ENCODE results near the gene MT3. TPM values are rescaled to one million over a fixed set of nuclear protein-coding genes. Genes with fewer than 3 reads are reported as not detected.
A peak's percentile ranks its signal among the peaks of the same experiment; 100 is the strongest.

The MT3 gene
- total RNA-seq, 1 experiment from 2014 or later = 0.77 TPM

DNA sequence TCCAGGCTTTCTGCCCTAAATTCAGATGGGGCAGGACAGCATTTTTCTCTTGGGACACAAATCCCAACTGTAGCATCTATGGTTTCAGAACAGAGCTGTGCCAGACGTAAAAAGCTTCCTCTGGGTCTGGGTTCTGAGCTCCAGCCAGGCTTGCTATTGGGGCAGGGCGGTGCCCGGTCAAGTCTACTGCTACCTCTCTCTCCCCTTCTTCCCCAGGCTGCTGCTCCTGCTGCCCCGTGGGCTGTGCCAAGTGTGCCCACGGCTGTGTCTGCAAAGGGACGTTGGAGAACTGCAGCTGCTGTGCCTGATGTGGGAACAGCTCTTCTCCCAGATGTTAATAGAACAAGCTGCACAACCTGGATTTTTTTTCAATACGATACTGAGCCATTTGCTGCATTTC lies 44.2 kb downstream of the MT3 start (continued):
- TF ChIP-seq, protein P1, sequence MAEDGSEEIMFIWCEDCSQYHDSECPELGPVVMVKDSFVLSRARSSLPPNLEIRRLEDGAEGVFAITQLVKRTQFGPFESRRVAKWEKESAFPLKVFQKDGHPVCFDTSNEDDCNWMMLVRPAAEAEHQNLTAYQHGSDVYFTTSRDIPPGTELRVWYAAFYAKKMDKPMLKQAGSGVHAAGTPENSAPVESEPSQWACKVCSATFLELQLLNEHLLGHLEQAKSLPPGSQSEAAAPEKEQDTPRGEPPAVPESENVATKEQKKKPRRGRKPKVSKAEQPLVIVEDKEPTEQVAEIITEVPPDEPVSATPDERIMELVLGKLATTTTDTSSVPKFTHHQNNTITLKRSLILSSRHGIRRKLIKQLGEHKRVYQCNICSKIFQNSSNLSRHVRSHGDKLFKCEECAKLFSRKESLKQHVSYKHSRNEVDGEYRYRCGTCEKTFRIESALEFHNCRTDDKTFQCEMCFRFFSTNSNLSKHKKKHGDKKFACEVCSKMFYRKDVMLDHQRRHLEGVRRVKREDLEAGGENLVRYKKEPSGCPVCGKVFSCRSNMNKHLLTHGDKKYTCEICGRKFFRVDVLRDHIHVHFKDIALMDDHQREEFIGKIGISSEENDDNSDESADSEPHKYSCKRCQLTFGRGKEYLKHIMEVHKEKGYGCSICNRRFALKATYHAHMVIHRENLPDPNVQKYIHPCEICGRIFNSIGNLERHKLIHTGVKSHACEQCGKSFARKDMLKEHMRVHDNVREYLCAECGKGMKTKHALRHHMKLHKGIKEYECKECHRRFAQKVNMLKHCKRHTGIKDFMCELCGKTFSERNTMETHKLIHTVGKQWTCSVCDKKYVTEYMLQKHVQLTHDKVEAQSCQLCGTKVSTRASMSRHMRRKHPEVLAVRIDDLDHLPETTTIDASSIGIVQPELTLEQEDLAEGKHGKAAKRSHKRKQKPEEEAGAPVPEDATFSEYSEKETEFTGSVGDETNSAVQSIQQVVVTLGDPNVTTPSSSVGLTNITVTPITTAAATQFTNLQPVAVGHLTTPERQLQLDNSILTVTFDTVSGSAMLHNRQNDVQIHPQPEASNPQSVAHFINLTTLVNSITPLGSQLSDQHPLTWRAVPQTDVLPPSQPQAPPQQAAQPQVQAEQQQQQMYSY (CRISPR knock-in tag; IDR thresholded peaks at IDR 0.05) = no peak
- no peak for TF ChIP-seq GRHL2 (CRISPR knock-in tag; IDR thresholded peaks at IDR 0.05; ENCODE audit: insufficient replicate concordance, severe bottlenecking)

DNA sequence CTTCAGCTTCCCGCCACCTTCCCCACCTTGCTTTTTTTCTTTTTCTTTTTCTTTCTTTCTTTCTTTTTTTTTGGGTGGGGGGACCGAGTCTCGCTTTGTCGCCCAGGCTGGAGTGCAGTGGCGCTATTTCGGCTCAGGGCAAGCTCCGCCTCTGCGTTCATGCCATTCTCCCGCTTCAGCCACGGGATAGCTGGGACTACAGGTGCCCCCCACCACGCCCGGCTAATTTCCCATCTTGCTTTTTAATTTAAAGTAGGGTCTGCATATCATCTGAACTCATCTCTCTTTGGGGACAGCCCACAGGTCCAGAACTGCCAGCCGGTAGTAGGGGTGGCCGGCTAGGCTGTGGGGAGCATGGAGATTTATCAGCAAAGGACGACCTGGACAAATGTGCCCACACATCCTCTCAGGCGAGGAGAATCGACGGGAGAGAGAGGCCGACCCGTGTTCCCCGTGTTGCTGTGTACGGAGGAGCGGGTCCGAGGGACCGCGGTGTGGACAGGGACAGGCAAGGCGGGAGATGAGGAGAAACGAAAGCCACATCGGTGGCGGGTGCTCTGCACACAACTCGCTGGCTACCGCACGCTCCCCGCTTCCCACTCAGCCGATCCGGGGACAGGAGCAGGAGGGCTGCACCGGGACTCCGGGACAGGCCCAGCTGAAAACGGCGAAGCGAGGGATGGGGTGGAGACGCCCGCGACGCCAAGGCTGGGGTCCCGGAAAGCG lies 45.5 kb downstream of the MT3 start:
- ChIA-PET POLR2A (interaction anchor here (0.8 to 5.1 kb wide), 3 partner anchors 9 to 47 kb away, joined by 4 to 24 read pairs (median 4); partner anchors contain the start of genes MT1E, MT1H and MT1X), CTCF (interaction anchor here (1.9 kb wide), 1 partner anchor 31 kb away, joined by 4 read pairs; no protein-coding TSS in a partner anchor)
- Mint-ChIP-seq H3K4me3 (peak overlapping the region; percentile 71), H3K4me1 (peaks cover 32% of the 10 kb centered on the region), H3K27me3 (ENCODE audit: low read depth) (peaks cover 100% of the 10 kb centered on the region), H3K27ac (no peak overlapping the region), H3K9me3 (no peaks in the 10 kb centered on the region), H3K36me3 (peaks cover 6% of the 10 kb centered on the region; the same call in 1 of the 2 replicates)
- ATAC-seq (peak; percentile 2; the same call in 1 of the 2 replicates), DNase-seq (ENCODE audit: low spot score) (no peak)
- TF ChIP-seq ZNF121 (CRISPR knock-in tag; IDR thresholded peaks at IDR 0.05) = no peak
- no peak for TF ChIP-seq GTF2I (CRISPR knock-in tag; conservative IDR thresholded peaks at IDR 0.05)
- TF ChIP-seq, protein P2, sequence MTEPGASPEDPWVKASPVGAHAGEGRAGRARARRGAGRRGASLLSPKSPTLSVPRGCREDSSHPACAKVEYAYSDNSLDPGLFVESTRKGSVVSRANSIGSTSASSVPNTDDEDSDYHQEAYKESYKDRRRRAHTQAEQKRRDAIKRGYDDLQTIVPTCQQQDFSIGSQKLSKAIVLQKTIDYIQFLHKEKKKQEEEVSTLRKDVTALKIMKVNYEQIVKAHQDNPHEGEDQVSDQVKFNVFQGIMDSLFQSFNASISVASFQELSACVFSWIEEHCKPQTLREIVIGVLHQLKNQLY (CRISPR knock-in tag; IDR thresholded peaks at IDR 0.05) = no peak
- no peak for TF ChIP-seq ZNF281 (CRISPR knock-in tag; IDR thresholded peaks at IDR 0.05)
- no peak for TF ChIP-seq ZNF425 (CRISPR knock-in tag; conservative IDR thresholded peaks at IDR 0.05)
- TF ChIP-seq ZNF232 (CRISPR knock-in tag; IDR thresholded peaks at IDR 0.05) = no peak

DNA sequence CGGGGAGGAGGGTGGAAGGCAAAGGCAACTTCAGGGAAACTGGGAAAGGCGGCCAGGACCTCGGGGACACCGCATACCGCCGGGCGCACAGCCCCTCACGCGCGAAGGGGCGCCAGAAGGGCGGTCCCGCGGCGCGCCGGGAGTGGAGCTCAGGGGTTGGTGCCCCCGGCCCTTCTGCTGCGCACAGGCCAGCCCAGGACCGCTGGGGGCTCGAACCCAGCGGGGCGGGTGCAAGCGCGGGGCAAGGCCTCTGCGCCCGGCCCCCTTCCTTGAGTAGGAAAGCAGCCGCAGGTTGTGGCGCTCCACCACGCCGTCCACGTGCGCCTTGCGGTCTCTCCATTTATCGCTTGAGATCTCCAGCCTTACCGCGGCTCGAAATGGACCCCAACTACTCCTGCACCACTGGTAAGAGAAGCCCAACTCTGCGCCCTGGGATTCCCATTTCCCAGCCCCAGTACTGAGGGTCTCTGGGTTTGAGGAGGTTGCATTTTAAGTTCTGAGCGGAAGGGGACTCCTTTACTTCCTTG lies 46.2 kb downstream of the MT3 start:
- peaks cover 32% of the 10 kb centered on the region for H3K4me1 Mint-ChIP-seq
- TF ChIP-seq OVOL2 (CRISPR knock-in tag; IDR thresholded peaks at IDR 0.05; ENCODE audit: borderline replicate concordance) (no peak), ESRRA (CRISPR knock-in tag; IDR thresholded peaks at IDR 0.05; ENCODE audit: borderline replicate concordance) (no peak)
- TF ChIP-seq, protein P3, sequence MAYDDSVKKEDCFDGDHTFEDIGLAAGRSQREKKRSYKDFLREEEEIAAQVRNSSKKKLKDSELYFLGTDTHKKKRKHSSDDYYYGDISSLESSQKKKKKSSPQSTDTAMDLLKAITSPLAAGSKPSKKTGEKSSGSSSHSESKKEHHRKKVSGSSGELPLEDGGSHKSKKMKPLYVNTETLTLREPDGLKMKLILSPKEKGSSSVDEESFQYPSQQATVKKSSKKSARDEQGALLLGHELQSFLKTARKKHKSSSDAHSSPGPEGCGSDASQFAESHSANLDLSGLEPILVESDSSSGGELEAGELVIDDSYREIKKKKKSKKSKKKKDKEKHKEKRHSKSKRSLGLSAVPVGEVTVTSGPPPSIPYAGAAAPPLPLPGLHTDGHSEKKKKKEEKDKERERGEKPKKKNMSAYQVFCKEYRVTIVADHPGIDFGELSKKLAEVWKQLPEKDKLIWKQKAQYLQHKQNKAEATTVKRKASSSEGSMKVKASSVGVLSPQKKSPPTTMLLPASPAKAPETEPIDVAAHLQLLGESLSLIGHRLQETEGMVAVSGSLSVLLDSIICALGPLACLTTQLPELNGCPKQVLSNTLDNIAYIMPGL (CRISPR knock-in tag; IDR thresholded peaks at IDR 0.05) = peak; percentile 52; the same call in 1 of the 2 replicates
- peaks cover 6% of the 10 kb centered on the region; the same call in 1 of the 2 replicates for H3K36me3 Mint-ChIP-seq
- DNase-seq (ENCODE audit: low spot score) (no peak), ATAC-seq (peak; percentile 4)
- POLR2A ChIA-PET = interaction anchor here (1.1 to 5.1 kb wide), 2 partner anchors 10 to 34 kb away, joined by 4 to 24 read pairs; partner anchors contain the start of genes MT1E and MT1H
- CTCF ChIA-PET = interaction anchor here (1.9 kb wide), 1 partner anchor 32 kb away, joined by 4 read pairs; no protein-coding TSS in a partner anchor
- no peaks in the 10 kb centered on the region for H3K9me3 Mint-ChIP-seq
- H3K4me3 Mint-ChIP-seq = peak overlapping the region; percentile 71
- H3K27me3 Mint-ChIP-seq (ENCODE audit: low read depth) = peaks cover 100% of the 10 kb centered on the region
- H3K27ac Mint-ChIP-seq = no peak overlapping the region
